HFFc6 (cell line): ENCODE measurements around the gene PACRGL. TPM values are rescaled to one million over a fixed set of nuclear protein-coding genes. Genes with fewer than 3 reads are reported as not detected.

Source experiments
- DNase-seq: peaks from one replicate; pipeline ENCODE4 v3.0.0-alpha.2; 2018
- H3K27ac Mint-ChIP-seq: 2 replicates; pipeline ENCODE4 v1.8.0; 2020; ENCODE audit warnings: mild to moderate bottlenecking, mixed read lengths
- H3K27me3 Mint-ChIP-seq: 2 replicates; pipeline ENCODE4 v1.8.0; 2021; ENCODE audit warnings: mild to moderate bottlenecking, moderate library complexity, mixed read lengths; ENCODE audit not compliant: insufficient read depth
- H3K36me3 Mint-ChIP-seq: 2 replicates; pipeline ENCODE4 v1.8.0; 2021; ENCODE audit warnings: low read depth, mixed read lengths
- H3K4me1 Mint-ChIP-seq: 2 replicates; pipeline ENCODE4 v1.8.0; 2020; ENCODE audit warnings: low read depth, mixed read lengths
- H3K4me3 Mint-ChIP-seq: 2 replicates; pipeline ENCODE4 v1.8.0; 2020; ENCODE audit warnings: mild to moderate bottlenecking, moderate library complexity, mixed read lengths
- H3K9me3 Mint-ChIP-seq: 2 replicates; pipeline ENCODE4 v1.8.0; 2020; ENCODE audit warnings: mild to moderate bottlenecking, mixed read lengths
- CTCF ChIP-seq: fragments of 200-600 bp; sonication (generic); IDR thresholded peaks from 2 replicates; pipeline ENCODE4 v1.5.0; 2021; ENCODE audit warnings: antibody characterized with exemption, mild to moderate bottlenecking
- total RNA-seq, 6 experiments: library from RNA; stranded (reverse); fragmentation: NEBNext Ultra II Directional; extraction: Animal tissue kit (Norgen Biotek cat#: 25700); gene quantifications; 2 replicates in 1 of 6; 3 replicates in 5 of 6; pipeline ENCODE4 v1.2.3, GENCODE V29; 2021

PACRGL gene
- total RNA-seq, 6 experiments from 2014 or later = 9.6 to 12.6 (median 10.5) TPM

GRCh38 chr4:20672262-20672661 is 28.0 kb upstream of the PACRGL start:
- no peaks in the 10 kb centered on the region for H3K4me1 Mint-ChIP-seq
- no peak overlapping the region for H3K4me3 Mint-ChIP-seq
- no peaks in the 10 kb centered on the region for H3K9me3 Mint-ChIP-seq
- H3K27ac Mint-ChIP-seq = no peak overlapping the region
- DNase-seq = no peak
- TF ChIP-seq CTCF = no peak
- no peaks in the 10 kb centered on the region for H3K36me3 Mint-ChIP-seq
- H3K27me3 Mint-ChIP-seq = peaks cover 6% of the 10 kb centered on the region

- no peak overlapping the region for H3K27ac Mint-ChIP-seq
- no peaks in the 10 kb centered on the region for H3K36me3 Mint-ChIP-seq
- H3K27me3 Mint-ChIP-seq = peaks cover 6% of the 10 kb centered on the region
- no peaks in the 10 kb centered on the region for H3K4me1 Mint-ChIP-seq
- H3K9me3 Mint-ChIP-seq = no peaks in the 10 kb centered on the region
- no peak for TF ChIP-seq CTCF
- DNase-seq = no peak
- no peak overlapping the region for H3K4me3 Mint-ChIP-seq
Observed at GRCh38 chr4:20675786-20676185, 24.5 kb upstream of the PACRGL start.

- DNase-seq = no peak
- no peak overlapping the region for H3K4me3 Mint-ChIP-seq
- H3K27ac Mint-ChIP-seq = no peak overlapping the region
- no peaks in the 10 kb centered on the region for H3K9me3 Mint-ChIP-seq
- H3K27me3 Mint-ChIP-seq = peaks cover 12% of the 10 kb centered on the region
- TF ChIP-seq CTCF = no peak
- H3K4me1 Mint-ChIP-seq = no peaks in the 10 kb centered on the region
- no peaks in the 10 kb centered on the region for H3K36me3 Mint-ChIP-seq
Observed at GRCh38 chr4:20676501-20677197, 23.6 kb upstream of the PACRGL start.

- Mint-ChIP-seq H3K27ac (no peak overlapping the region), H3K4me1 (no peaks in the 10 kb centered on the region), H3K27me3 (peaks cover 21% of the 10 kb centered on the region), H3K4me3 (no peak overlapping the region), H3K9me3 (no peaks in the 10 kb centered on the region), H3K36me3 (no peaks in the 10 kb centered on the region)
- TF ChIP-seq CTCF = no peak
- DNase-seq = no peak
Observed at GRCh38 chr4:20678400-20678799, 21.9 kb upstream of the PACRGL start.

GRCh38 chr4:20679951-20680350 is 20.3 kb upstream of the PACRGL start:
- Mint-ChIP-seq H3K27ac (no peak overlapping the region), H3K4me3 (no peak overlapping the region), H3K4me1 (no peaks in the 10 kb centered on the region), H3K9me3 (no peaks in the 10 kb centered on the region), H3K27me3 (peaks cover 24% of the 10 kb centered on the region), H3K36me3 (no peaks in the 10 kb centered on the region)
- no peak for DNase-seq
- no peak for TF ChIP-seq CTCF
